CD14-positive monocyte (primary cell): Measurements from ENCODE around the gene ZBTB22. TPM values are rescaled to one million over a fixed set of nuclear protein-coding genes. Genes with fewer than 3 reads are reported as not detected.
"Not testable (repeated sequence)": the region's sequence is repeated elsewhere in the genome, so short reads cannot be mapped to it uniquely, and the experiment has no call there.

Experiments
- DNase-seq, 3 donors: peaks; one replicate each; pipeline ENCODE4 v3.0.0-alpha.2; 2011 to 2022
- H2AFZ ChIP-seq: 2 replicates; pipeline ENCODE4 v1.6.0; 2012; ENCODE audit warnings: mild to moderate bottlenecking, low read depth, low read length, inconsistent platforms; ENCODE audit not compliant: insufficient read depth, poor library complexity, severe bottlenecking
- H3K27ac ChIP-seq, 2 donors: 1 replicate in 1 of 2; 2 replicates in 1 of 2; pipeline ENCODE4 v1.5.1; 2012 to 2013; ENCODE audit warnings: low read length in 2 of 2, control low read depth in 1 of 2, inconsistent platforms in 1 of 2, low read depth in 1 of 2, mild to moderate bottlenecking in 1 of 2
- H3K27me3 ChIP-seq, 2 donors: one replicate each; pipeline versions ENCODE4 v1.6.0 to v1.6.1; 2011 to 2013; ENCODE audit warnings: low read length in 2 of 2; ENCODE audit not compliant: control insufficient read depth in 2 of 2, insufficient read depth in 2 of 2
- H3K36me3 ChIP-seq, 2 donors: replicated peaks in 1 of 2; 1 replicate in 1 of 2; 2 replicates in 1 of 2; pipeline versions ENCODE4 v1.5.1 to v1.6.1; 2012 to 2013; ENCODE audit warnings: low read length in 2 of 2, control low read depth in 1 of 2, inconsistent platforms in 1 of 2, mild to moderate bottlenecking in 1 of 2; ENCODE audit not compliant: insufficient read depth in 2 of 2, control insufficient read depth in 1 of 2
- H3K4me1 ChIP-seq, 2 donors: 1 replicate in 1 of 2; 2 replicates in 1 of 2; pipeline versions ENCODE4 v1.5.1 to v1.6.1; 2012 to 2013; ENCODE audit warnings: low read length in 2 of 2, control low read depth in 1 of 2, inconsistent platforms in 1 of 2, mild to moderate bottlenecking in 1 of 2, moderate library complexity in 1 of 2; ENCODE audit not compliant: insufficient read depth in 2 of 2, control insufficient read depth in 1 of 2
- H3K4me2 ChIP-seq: replicated peaks from 2 replicates; pipeline ENCODE3; 2012; ENCODE audit warnings: low read length, moderate library complexity, mild to moderate bottlenecking; ENCODE audit not compliant: poor library complexity, severe bottlenecking; ENCODE audit errors: extremely low read depth
- H3K4me3 ChIP-seq, 3 experiments: fragments of 200-600 bp in 1 of 3; sonication (generic) in 1 of 3; replicated peaks in 1 of 3; 1 replicate in 2 of 3; 2 replicates in 1 of 3; pipeline ENCODE4 v1.5.1; 2011 to 2013; ENCODE audit warnings: low read length in 3 of 3, mild to moderate bottlenecking in 3 of 3, control low read depth in 2 of 3, low read depth in 2 of 3, inconsistent platforms in 1 of 3, moderate library complexity in 1 of 3
- H3K79me2 ChIP-seq: 2 replicates; pipeline ENCODE4 v1.6.0; 2012; ENCODE audit warnings: mild to moderate bottlenecking, control low read depth, inconsistent platforms, low read length, moderate library complexity; ENCODE audit not compliant: insufficient read depth
- H3K9ac ChIP-seq: 2 replicates; pipeline ENCODE4 v1.6.0; 2017; ENCODE audit warnings: low read length, mild to moderate bottlenecking; ENCODE audit not compliant: insufficient read depth, poor library complexity, severe bottlenecking
- H3K9me3 ChIP-seq, 2 donors: replicated peaks in 1 of 2; 1 replicate in 1 of 2; 2 replicates in 1 of 2; pipeline versions ENCODE4 v1.5.1 to v1.6.1; 2012 to 2013; ENCODE audit warnings: low read length in 2 of 2, control low read depth in 1 of 2; ENCODE audit not compliant: control insufficient read depth in 1 of 2, insufficient read depth in 1 of 2
- H4K20me1 ChIP-seq: 2 replicates; pipeline ENCODE4 v1.6.0; 2012; ENCODE audit warnings: mild to moderate bottlenecking, low read length, control low read depth, moderate library complexity; ENCODE audit not compliant: insufficient read depth
- H3K27ac Mint-ChIP-seq, 7 donors: one replicate each; pipeline ENCODE4 v1.8.0; 2020; ENCODE audit warnings: mild to moderate bottlenecking in 7 of 7, mixed read lengths in 7 of 7, moderate library complexity in 6 of 7, inconsistent platforms in 2 of 7
- H3K27me3 Mint-ChIP-seq, 3 donors: one replicate each; pipeline ENCODE4 v1.8.0; 2021 to 2022; ENCODE audit warnings: low read depth in 3 of 3, mild to moderate bottlenecking in 3 of 3, mixed read lengths in 3 of 3, moderate library complexity in 3 of 3, inconsistent platforms in 1 of 3
- H3K36me3 Mint-ChIP-seq, 2 donors: one replicate each; pipeline ENCODE4 v1.8.0; 2020; ENCODE audit warnings: mixed read lengths in 2 of 2, inconsistent platforms in 1 of 2, mild to moderate bottlenecking in 1 of 2
- H3K4me1 Mint-ChIP-seq: one replicate; pipeline ENCODE4 v1.8.0; 2020; ENCODE audit warnings: mild to moderate bottlenecking, mixed read lengths
- H3K4me3 Mint-ChIP-seq, 2 donors: one replicate each; pipeline ENCODE4 v1.8.0; 2020; ENCODE audit warnings: mild to moderate bottlenecking in 2 of 2, mixed read lengths in 2 of 2, moderate library complexity in 1 of 2
- H3K9me3 Mint-ChIP-seq, 7 donors: one replicate each; pipeline ENCODE4 v1.8.0; 2020 to 2022; ENCODE audit warnings: mixed read lengths in 7 of 7, mild to moderate bottlenecking in 6 of 7, moderate library complexity in 6 of 7, inconsistent platforms in 2 of 7
- WGBS: methylation state at CpG from one replicate; pipeline ENCODE4 v1.1.5; 2013; ENCODE audit warnings: missing lambda C conversion rate; ENCODE audit not compliant: insufficient coverage; 5-methylcytosine and 5-hydroxymethylcytosine counted together
- intact Hi-C, 2 donors: fragments of 100-400 bp; cut with micrococcal nuclease; formaldehyde crosslinking; loops; one replicate each; pipeline versions ENCODE4 v1.15.0 to v1.15.1; 2023
- polyA plus RNA-seq, 3 donors: library from polyadenylated mRNA; depleted of rRNA in 1 of 3; unstranded in 2 of 3; stranded (reverse) in 1 of 3; fragments of 300-500 nt in 2 of 3; fragments of >200 nt in 1 of 3; fragmentation: Illumina TruSeq in 2 of 3; gene quantifications; 1 replicate in 2 of 3; 2 replicates in 1 of 3; pipeline ENCODE4 v1.2.3, GENCODE V29; 2012 to 2021
- TF ChIP-seq, protein P1 (sequence below): fragments of 200-600 bp; IDR thresholded peaks from one replicate; pipeline ENCODE4 v1.8.0; 2022; ENCODE audit warnings: antibody characterized with exemption, mild to moderate bottlenecking

The ZBTB22 gene
- polyA plus RNA-seq, 3 donors: 12.2 to 16.5 (median 16.1) TPM

DNA sequence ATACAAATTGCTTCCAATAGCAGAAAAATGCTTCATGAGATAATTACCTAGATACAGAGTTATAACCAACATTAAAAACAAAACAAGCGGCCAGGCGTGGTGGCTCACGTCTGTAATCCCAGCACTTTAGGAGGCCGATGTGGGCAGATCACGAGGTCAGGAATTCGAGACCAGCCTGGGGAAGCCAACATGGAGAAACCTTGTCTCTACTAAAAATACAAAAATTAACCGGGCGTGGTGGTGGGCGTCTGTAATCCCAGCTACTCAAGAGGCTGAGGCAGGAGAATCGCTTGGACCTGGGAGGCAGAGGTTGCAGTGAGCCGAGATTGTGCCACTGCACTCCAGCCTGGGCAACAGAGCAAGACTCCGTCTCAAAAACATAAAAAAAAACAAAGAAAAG is 45.9 kb upstream of the ZBTB22 start:
- H3K27ac ChIP-seq, H2AFZ ChIP-seq, H3K9ac ChIP-seq, H3K4me1 ChIP-seq, H3K36me3 Mint-ChIP-seq, H3K79me2 ChIP-seq, H3K4me3 Mint-ChIP-seq, intact Hi-C loops, H3K9me3 ChIP-seq, H3K4me2 ChIP-seq, H3K27me3 ChIP-seq, H3K27ac Mint-ChIP-seq, H3K4me3 ChIP-seq, H3K9me3 Mint-ChIP-seq, H4K20me1 ChIP-seq, H3K27me3 Mint-ChIP-seq, DNase-seq, H3K4me1 Mint-ChIP-seq, H3K36me3 ChIP-seq: not testable (repeated sequence)
- WGBS: no CpG with 5 or more reads among the region's 12 CpGs

DNA sequence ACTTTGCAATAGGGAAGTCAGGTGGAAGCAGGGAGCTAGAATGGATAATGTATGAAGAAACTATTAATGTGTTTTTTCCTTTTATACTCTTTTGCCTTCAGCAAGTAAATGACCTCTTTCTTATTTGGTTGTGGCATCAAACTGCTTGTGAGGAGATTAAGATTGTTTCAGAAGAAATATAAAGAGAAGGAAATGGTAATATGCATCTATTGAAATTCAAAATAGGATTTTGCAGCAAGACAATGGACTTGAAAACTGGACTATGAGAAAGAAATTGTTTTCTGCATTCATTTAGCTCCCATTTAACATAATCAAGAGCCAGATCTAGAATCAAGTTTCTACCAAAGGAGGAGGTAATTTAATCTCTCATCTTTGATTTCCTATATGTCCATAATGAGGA is 41.8 kb upstream of the ZBTB22 start:
- H2AFZ ChIP-seq: no peak overlapping the region
- no peak overlapping the region for H3K27ac Mint-ChIP-seq
- H3K36me3 Mint-ChIP-seq: no peaks in the 10 kb centered on the region
- H3K9me3 ChIP-seq: no peaks in the 10 kb centered on the region
- no peak overlapping the region for H3K4me3 Mint-ChIP-seq
- peaks cover under 1% of the 10 kb centered on the region for H3K4me1 Mint-ChIP-seq
- no peaks in the 10 kb centered on the region for H4K20me1 ChIP-seq
- H3K79me2 ChIP-seq: no peaks in the 10 kb centered on the region
- no peak for DNase-seq
- no peaks in the 10 kb centered on the region for H3K36me3 ChIP-seq
- TF ChIP-seq, protein P1, sequence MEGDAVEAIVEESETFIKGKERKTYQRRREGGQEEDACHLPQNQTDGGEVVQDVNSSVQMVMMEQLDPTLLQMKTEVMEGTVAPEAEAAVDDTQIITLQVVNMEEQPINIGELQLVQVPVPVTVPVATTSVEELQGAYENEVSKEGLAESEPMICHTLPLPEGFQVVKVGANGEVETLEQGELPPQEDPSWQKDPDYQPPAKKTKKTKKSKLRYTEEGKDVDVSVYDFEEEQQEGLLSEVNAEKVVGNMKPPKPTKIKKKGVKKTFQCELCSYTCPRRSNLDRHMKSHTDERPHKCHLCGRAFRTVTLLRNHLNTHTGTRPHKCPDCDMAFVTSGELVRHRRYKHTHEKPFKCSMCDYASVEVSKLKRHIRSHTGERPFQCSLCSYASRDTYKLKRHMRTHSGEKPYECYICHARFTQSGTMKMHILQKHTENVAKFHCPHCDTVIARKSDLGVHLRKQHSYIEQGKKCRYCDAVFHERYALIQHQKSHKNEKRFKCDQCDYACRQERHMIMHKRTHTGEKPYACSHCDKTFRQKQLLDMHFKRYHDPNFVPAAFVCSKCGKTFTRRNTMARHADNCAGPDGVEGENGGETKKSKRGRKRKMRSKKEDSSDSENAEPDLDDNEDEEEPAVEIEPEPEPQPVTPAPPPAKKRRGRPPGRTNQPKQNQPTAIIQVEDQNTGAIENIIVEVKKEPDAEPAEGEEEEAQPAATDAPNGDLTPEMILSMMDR: no peak
- intact Hi-C loops: no loop called here
- no peaks in the 10 kb centered on the region for H3K4me1 ChIP-seq
- H3K4me2 ChIP-seq: no peak overlapping the region
- no peak overlapping the region for H3K4me3 ChIP-seq
- no peaks in the 10 kb centered on the region for H3K27me3 ChIP-seq
- peaks cover 2 to 9% (median 6%) of the 10 kb centered on the region in 3 donors for H3K27me3 Mint-ChIP-seq
- peaks cover 0 to 2% (median 0%) of the 10 kb centered on the region in 7 donors for H3K9me3 Mint-ChIP-seq
- H3K27ac ChIP-seq: no peak overlapping the region
- no peak overlapping the region for H3K9ac ChIP-seq

DNA sequence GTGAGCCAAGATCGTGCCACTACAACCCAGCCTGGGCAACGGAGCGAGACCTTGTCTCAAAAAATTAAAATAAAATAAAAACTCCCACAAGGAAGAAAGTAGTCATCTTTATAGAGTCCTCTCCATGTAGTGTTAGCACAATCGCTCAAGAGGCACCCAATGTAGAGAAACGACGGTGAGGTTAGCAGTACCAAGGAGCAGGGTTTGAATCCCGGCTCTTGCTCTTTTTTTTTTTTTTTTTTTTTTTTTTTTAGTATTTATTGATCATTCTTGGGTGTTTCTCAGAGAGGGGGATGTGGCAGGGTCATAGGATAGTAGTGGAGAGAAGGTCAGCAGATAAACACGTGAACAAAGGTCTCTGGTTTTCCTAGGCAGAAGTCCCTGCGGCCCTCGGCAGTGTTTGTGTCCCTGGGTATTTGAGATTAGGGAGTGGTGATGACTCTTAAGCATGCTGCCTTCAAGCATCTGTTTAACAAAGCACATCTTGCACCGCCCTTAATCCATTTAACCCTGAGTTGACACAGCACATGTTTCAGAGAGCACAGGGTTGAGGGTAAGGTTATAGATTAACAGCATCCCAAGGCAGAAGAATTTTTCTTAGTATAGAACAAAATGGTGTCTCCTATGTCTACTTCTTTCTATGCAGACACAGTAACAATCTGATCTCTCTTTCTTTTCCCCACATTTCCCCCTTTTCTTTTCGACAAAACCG is 39.8 kb upstream of the ZBTB22 start:
- 100% methylated on average over 2 of the region's 13 CpGs for WGBS
- H3K27me3 Mint-ChIP-seq, H3K4me2 ChIP-seq, H4K20me1 ChIP-seq, H3K9ac ChIP-seq, H3K27me3 ChIP-seq, H3K79me2 ChIP-seq, H3K9me3 ChIP-seq, H3K4me1 Mint-ChIP-seq, H3K4me1 ChIP-seq, H3K36me3 Mint-ChIP-seq, H3K27ac ChIP-seq, H2AFZ ChIP-seq, intact Hi-C loops, H3K9me3 Mint-ChIP-seq, H3K4me3 Mint-ChIP-seq, H3K4me3 ChIP-seq, DNase-seq, H3K36me3 ChIP-seq, H3K27ac Mint-ChIP-seq: not testable (repeated sequence)
